ENCODE measurements around the gene MAGEF1.

Gene MAGEF1

GRCh38 chr3:184679056-184679816 lies 32.6 kb downstream of the MAGEF1 start:
- TF ChIP-seq SUZ12 (IDR thresholded peaks at IDR 0.05; ENCODE audit: extremely low read depth, insufficient read depth, insufficient read length) (no peak), YY1 (IDR thresholded peaks at IDR 0.05; ENCODE audit: insufficient read depth, insufficient read length) (no peak), ZNF274 (IDR thresholded peaks at IDR 0.05; ENCODE audit: low read depth, low read length) (no peak)
- DNase-seq (ENCODE audit: low read depth, low spot score) = no peak
- peaks cover 6% of the 10 kb centered on the region; the same call in 1 of the 2 replicates for H3K9me3 ChIP-seq (ENCODE audit: insufficient read depth, low read length)
- peak overlapping the region; percentile 10 for H3K4me3 ChIP-seq (ENCODE audit: insufficient read length, low read depth)
- peak overlapping the region; percentile 79 for H3K9ac ChIP-seq (ENCODE audit: insufficient read length, low read depth)
- H3K27me3 ChIP-seq (ENCODE audit: insufficient read depth, insufficient read length) = peaks cover 4% of the 10 kb centered on the region
- H3K36me3 ChIP-seq (ENCODE audit: insufficient read depth, insufficient read length, low read length) = no peaks in the 10 kb centered on the region
- peaks cover 19% of the 10 kb centered on the region for H3K4me1 ChIP-seq (ENCODE audit: insufficient read depth, insufficient read length)

GRCh38 chr3:184678317-184679055 lies 33.4 kb downstream of the MAGEF1 start:
- DNase-seq (ENCODE audit: low read depth, low spot score) = no peak
- Histone ChIP-seq H3K9ac (ENCODE audit: insufficient read length, low read depth) (peak overlapping the region; percentile 79), H3K4me3 (ENCODE audit: insufficient read length, low read depth) (no peak overlapping the region), H3K36me3 (ENCODE audit: insufficient read depth, insufficient read length, low read length) (no peaks in the 10 kb centered on the region), H3K4me1 (ENCODE audit: insufficient read depth, insufficient read length) (peaks cover 19% of the 10 kb centered on the region), H3K9me3 (ENCODE audit: insufficient read depth, low read length) (no peaks in the 10 kb centered on the region), H3K27me3 (ENCODE audit: insufficient read depth, insufficient read length) (peaks cover 4% of the 10 kb centered on the region)
- TF ChIP-seq ZNF274 (IDR thresholded peaks at IDR 0.05; ENCODE audit: low read depth, low read length) = no peak

GRCh38 chr3:184677344-184678316 lies 34.2 kb downstream of the MAGEF1 start:
- H3K4me3 ChIP-seq (ENCODE audit: insufficient read length, low read depth) = no peak overlapping the region
- TF ChIP-seq ZNF274 (IDR thresholded peaks at IDR 0.05; ENCODE audit: low read depth, low read length) = no peak
- TF ChIP-seq YY1 (IDR thresholded peaks at IDR 0.05; ENCODE audit: insufficient read depth, insufficient read length) = no peak
- no peak for TF ChIP-seq SUZ12 (IDR thresholded peaks at IDR 0.05; ENCODE audit: extremely low read depth, insufficient read depth, insufficient read length)
- peak overlapping the region; percentile 12 for H3K9ac ChIP-seq (ENCODE audit: insufficient read length, low read depth)
- no peaks in the 10 kb centered on the region for H3K9me3 ChIP-seq (ENCODE audit: insufficient read depth, low read length)
- no peaks in the 10 kb centered on the region for H3K36me3 ChIP-seq (ENCODE audit: insufficient read depth, insufficient read length, low read length)
- no peak for DNase-seq (ENCODE audit: low read depth, low spot score)
- H3K4me1 ChIP-seq (ENCODE audit: insufficient read depth, insufficient read length) = peaks cover 16% of the 10 kb centered on the region
- H3K27me3 ChIP-seq (ENCODE audit: insufficient read depth, insufficient read length) = peaks cover 4% of the 10 kb centered on the region

GRCh38 chr3:184676927-184677326 lies 34.9 kb downstream of the MAGEF1 start:
- Histone ChIP-seq H3K9ac (ENCODE audit: insufficient read length, low read depth) (no peak overlapping the region), H3K36me3 (ENCODE audit: insufficient read depth, insufficient read length, low read length) (no peaks in the 10 kb centered on the region), H3K27me3 (ENCODE audit: insufficient read depth, insufficient read length) (peaks cover 4% of the 10 kb centered on the region), H3K9me3 (ENCODE audit: insufficient read depth, low read length) (no peaks in the 10 kb centered on the region), H3K4me3 (ENCODE audit: insufficient read length, low read depth) (no peak overlapping the region), H3K4me1 (ENCODE audit: insufficient read depth, insufficient read length) (peaks cover 16% of the 10 kb centered on the region)
- DNase-seq (ENCODE audit: low read depth, low spot score) = no peak
- TF ChIP-seq YY1 (IDR thresholded peaks at IDR 0.05; ENCODE audit: insufficient read depth, insufficient read length) = no peak
- no peak for TF ChIP-seq SUZ12 (IDR thresholded peaks at IDR 0.05; ENCODE audit: extremely low read depth, insufficient read depth, insufficient read length)
- no peak for TF ChIP-seq ZNF274 (IDR thresholded peaks at IDR 0.05; ENCODE audit: low read depth, low read length)

- H3K9ac ChIP-seq (ENCODE audit: insufficient read length, low read depth) = no peak overlapping the region
- H3K4me3 ChIP-seq (ENCODE audit: insufficient read length, low read depth) = no peak overlapping the region
- DNase-seq (ENCODE audit: low read depth, low spot score) = no peak
- H3K27me3 ChIP-seq (ENCODE audit: insufficient read depth, insufficient read length) = peaks cover 4% of the 10 kb centered on the region
- H3K36me3 ChIP-seq (ENCODE audit: insufficient read depth, insufficient read length, low read length) = no peaks in the 10 kb centered on the region
- H3K4me1 ChIP-seq (ENCODE audit: insufficient read depth, insufficient read length) = peaks cover 16% of the 10 kb centered on the region
- no peak for TF ChIP-seq YY1 (IDR thresholded peaks at IDR 0.05; ENCODE audit: insufficient read depth, insufficient read length)
- no peak for TF ChIP-seq SUZ12 (IDR thresholded peaks at IDR 0.05; ENCODE audit: extremely low read depth, insufficient read depth, insufficient read length)
- TF ChIP-seq ZNF274 (IDR thresholded peaks at IDR 0.05; ENCODE audit: low read depth, low read length) = no peak
- no peaks in the 10 kb centered on the region for H3K9me3 ChIP-seq (ENCODE audit: insufficient read depth, low read length)
Observed at GRCh38 chr3:184674626-184675025, 37.2 kb downstream of the MAGEF1 start.

GRCh38 chr3:184672977-184673870 lies 38.6 kb downstream of the MAGEF1 start:
- TF ChIP-seq ZNF274 (IDR thresholded peaks at IDR 0.05; ENCODE audit: low read depth, low read length) = no peak
- TF ChIP-seq SUZ12 (IDR thresholded peaks at IDR 0.05; ENCODE audit: extremely low read depth, insufficient read depth, insufficient read length) = no peak
- no peak for TF ChIP-seq YY1 (IDR thresholded peaks at IDR 0.05; ENCODE audit: insufficient read depth, insufficient read length)
- Histone ChIP-seq H3K9ac (ENCODE audit: insufficient read length, low read depth) (no peak overlapping the region), H3K36me3 (ENCODE audit: insufficient read depth, insufficient read length, low read length) (no peaks in the 10 kb centered on the region), H3K27me3 (ENCODE audit: insufficient read depth, insufficient read length) (no peaks in the 10 kb centered on the region), H3K4me3 (ENCODE audit: insufficient read length, low read depth) (no peak overlapping the region), H3K9me3 (ENCODE audit: insufficient read depth, low read length) (no peaks in the 10 kb centered on the region), H3K4me1 (ENCODE audit: insufficient read depth, insufficient read length) (peaks cover 7% of the 10 kb centered on the region)
- DNase-seq (ENCODE audit: low read depth, low spot score) = no peak
